Measurements from ENCODE around the gene SLC9A9. TPM values are rescaled to one million over a fixed set of nuclear protein-coding genes. Genes with fewer than 3 reads are reported as not detected.

The SLC9A9 gene
- total RNA-seq, 3 donors from 2014 or later: 6.2 to 17.3 (median 7.8) TPM

DNA sequence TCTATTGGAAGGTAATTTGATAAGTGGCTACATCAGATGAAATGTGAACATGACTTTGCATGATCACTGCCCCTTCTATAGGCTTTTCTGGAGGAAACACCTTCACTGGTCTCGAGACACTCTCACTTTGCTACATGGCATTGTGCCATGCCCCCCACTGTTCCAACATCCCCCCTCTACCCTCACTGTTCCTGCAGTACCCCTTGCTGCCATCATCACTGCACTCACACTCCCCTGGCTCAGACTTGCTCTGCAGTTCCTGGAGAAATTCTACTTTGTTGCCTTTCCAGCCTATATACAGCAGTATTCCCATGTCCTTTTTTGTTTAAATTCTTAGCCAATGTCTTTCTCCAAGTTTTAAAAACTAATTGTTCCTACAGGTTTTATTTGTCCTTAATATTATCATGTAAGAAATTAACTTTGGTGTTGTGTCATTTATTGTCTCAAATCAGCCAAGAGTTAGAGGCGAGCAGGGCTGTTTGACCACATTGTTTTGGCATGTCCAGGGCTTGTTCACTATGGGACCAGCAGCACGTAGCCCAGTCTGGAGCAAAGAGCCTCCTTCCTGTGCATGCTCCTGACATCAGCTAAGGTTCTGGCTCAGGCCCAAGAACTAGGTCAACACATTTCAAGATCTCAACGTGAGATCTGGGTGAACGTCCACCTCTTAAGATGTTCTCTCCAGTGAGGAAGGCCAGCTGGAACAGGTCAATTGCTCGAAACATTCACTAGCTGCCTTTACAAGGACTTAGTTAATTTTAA lies 246.4 kb downstream of the SLC9A9 start:
- no peaks in the 10 kb centered on the region for H3K27me3 ChIP-seq
- no peak overlapping the region for H3K27ac ChIP-seq
- H3K4me1 ChIP-seq: no peaks in the 10 kb centered on the region
- H3K36me3 ChIP-seq: no peaks in the 10 kb centered on the region
- TF ChIP-seq, protein P1, sequence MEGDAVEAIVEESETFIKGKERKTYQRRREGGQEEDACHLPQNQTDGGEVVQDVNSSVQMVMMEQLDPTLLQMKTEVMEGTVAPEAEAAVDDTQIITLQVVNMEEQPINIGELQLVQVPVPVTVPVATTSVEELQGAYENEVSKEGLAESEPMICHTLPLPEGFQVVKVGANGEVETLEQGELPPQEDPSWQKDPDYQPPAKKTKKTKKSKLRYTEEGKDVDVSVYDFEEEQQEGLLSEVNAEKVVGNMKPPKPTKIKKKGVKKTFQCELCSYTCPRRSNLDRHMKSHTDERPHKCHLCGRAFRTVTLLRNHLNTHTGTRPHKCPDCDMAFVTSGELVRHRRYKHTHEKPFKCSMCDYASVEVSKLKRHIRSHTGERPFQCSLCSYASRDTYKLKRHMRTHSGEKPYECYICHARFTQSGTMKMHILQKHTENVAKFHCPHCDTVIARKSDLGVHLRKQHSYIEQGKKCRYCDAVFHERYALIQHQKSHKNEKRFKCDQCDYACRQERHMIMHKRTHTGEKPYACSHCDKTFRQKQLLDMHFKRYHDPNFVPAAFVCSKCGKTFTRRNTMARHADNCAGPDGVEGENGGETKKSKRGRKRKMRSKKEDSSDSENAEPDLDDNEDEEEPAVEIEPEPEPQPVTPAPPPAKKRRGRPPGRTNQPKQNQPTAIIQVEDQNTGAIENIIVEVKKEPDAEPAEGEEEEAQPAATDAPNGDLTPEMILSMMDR (IDR thresholded peaks at IDR 0.05): no peak
- no peak for TF ChIP-seq POLR2A (IDR thresholded peaks at IDR 0.05)
- no peak for TF ChIP-seq POLR2AphosphoS5 (IDR thresholded peaks at IDR 0.05)
- DNase-seq (ENCODE audit: low spot score in 2 of 2): peak in 1 of 2 donors; percentile 23
- intact Hi-C loops (cut with DNase I; ENCODE audit: low total_unique reads): no loop called here
- H3K4me3 ChIP-seq: no peak overlapping the region
- no peaks in the 10 kb centered on the region for H3K9me3 ChIP-seq

DNA sequence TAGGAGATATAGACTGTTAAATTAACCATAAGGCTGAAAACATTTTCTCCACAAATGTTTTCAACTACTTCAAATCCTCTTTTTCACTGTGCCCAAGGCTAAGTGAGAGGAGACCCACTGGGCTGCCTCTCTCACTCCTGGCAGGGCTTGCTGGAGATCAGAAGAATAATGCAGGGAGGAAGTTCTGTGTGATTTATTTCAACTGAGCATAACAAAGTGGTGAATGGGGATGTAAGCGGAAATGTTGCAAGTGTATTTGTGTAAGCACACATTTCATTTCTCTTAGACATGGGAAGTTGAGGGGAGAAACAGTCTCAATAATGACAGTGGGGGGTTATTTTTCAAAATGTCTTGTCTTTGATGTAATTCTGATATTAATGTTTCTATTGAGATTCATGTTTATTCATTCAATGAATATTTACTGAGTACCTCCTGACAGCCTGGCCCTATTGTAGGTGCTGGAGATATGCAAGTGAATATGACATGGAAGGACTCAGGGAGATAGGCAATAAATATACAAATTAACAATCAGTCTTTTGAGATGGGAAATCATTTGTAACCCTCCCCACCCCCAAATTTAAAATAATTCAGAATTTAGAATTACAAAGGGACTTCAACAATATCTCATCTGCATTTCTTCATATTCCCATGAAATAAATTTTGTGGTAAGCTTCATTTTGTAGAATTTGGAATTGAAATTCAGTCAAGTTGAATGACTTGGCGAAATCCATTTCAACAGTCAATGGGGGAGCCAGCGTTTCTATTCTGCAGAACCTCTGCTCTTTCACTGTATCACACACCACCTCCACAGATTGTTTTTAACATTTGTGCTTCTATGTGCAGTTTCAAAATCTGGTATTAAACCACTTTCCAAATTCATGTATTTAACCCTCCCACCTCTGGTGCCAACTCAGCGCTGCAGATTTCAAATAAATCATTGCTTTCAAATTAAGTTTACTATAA lies 247.2 kb downstream of the SLC9A9 start:
- intact Hi-C loops (cut with DNase I; ENCODE audit: low total_unique reads): no loop called here

DNA sequence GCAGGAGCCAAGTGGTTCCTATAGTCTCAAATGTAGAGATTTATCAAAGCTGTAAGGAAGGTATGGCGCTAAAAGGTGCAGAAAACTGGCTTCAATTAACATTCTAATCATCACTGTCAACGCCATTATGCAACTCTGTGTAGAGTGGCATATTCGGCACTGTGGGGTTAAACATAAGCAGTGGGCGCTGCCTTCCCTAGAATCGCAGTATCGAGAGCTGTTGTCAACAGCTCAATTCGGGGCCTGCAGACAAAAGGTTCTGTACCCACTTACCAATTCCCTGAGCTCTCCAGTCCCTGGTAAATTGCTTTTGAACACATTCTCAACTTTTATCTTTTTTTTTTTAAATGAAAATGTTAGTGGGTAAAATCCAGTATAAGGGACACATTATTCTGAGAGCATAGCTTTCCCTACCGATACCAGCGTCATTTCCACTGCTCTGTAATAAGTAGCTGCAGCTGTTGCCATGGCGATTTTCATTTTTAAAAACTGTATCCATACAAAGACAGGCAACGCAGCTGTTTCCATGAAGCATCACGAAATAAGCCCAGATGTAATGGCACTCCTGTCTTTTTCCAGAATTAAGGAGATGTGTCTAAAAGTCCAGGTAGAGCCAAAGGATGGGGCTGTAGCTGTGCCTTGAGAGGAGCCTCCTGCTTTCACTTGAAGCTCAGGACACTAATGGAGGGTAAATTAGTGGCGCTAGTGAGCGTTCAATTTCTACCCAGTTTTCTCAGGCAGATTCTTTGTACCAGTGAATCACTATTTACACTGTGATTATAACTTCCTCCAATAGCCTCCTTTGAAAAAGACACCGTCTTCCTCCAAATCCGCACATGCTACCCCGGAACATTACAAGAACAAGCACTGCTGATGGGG lies 250.3 kb downstream of the SLC9A9 start:
- DNase-seq (ENCODE audit: low spot score in 2 of 2): no peak
- H3K27me3 ChIP-seq: no peaks in the 10 kb centered on the region
- H3K4me3 ChIP-seq: no peak overlapping the region
- TF ChIP-seq POLR2AphosphoS5 (IDR thresholded peaks at IDR 0.05) (no peak), POLR2A (IDR thresholded peaks at IDR 0.05) (no peak)
- TF ChIP-seq, protein P1 (IDR thresholded peaks at IDR 0.05): no peak
- no peaks in the 10 kb centered on the region for H3K36me3 ChIP-seq
- no peaks in the 10 kb centered on the region for H3K9me3 ChIP-seq
- H3K4me1 ChIP-seq: no peaks in the 10 kb centered on the region
- intact Hi-C loops (cut with DNase I; ENCODE audit: low total_unique reads): no loop called here
- H3K27ac ChIP-seq: no peak overlapping the region

More for the DNA sequence above, 247.2 kb downstream of the SLC9A9 start:
- Histone ChIP-seq H3K36me3 (no peaks in the 10 kb centered on the region), H3K4me1 (no peaks in the 10 kb centered on the region), H3K4me3 (no peak overlapping the region), H3K9me3 (no peaks in the 10 kb centered on the region), H3K27ac (no peak overlapping the region), H3K27me3 (no peaks in the 10 kb centered on the region)
- TF ChIP-seq, protein P1 (IDR thresholded peaks at IDR 0.05): no peak
- TF ChIP-seq POLR2A (IDR thresholded peaks at IDR 0.05) (no peak), POLR2AphosphoS5 (IDR thresholded peaks at IDR 0.05) (no peak)
- DNase-seq (ENCODE audit: low spot score in 2 of 2): no peak

DNA sequence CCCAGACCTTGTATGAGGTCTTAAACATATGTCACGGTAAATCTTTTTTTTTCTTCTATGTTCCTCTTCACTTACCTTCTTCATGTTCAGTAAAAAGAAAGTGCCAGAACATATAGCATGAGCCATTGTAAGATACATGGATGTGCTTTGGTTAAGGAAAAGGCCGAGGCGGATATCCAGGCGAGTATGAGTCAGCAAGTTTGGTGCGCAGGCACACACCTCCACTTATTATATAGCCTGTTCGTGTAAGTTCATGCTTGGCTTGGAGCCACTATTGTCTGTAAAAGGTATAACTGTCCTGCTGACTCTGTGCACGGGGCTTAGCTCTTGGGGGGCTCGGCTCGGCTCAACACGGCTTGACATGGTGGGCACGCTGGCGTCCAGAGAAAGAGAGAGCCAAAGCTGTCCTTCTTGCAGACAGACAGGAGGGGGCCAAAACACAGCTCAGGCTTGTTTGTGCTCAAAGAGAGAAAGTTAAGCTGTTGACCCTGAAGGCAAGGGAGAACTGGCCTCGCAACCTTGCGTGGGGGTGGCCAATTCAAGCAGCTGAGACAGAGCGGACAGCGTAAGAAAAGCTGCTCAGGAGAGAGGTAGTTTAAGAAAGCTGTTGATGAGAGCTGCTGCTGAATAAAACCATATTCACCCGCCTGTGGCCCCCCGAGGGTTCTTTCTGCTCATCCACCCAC lies 251.2 kb downstream of the SLC9A9 start:
- DNase-seq (ENCODE audit: low spot score in 2 of 2): no peak
- Histone ChIP-seq H3K9me3 (no peaks in the 10 kb centered on the region), H3K4me1 (no peaks in the 10 kb centered on the region), H3K4me3 (no peak overlapping the region), H3K27me3 (no peaks in the 10 kb centered on the region), H3K36me3 (no peaks in the 10 kb centered on the region), H3K27ac (no peak overlapping the region)
- TF ChIP-seq, protein P1 (IDR thresholded peaks at IDR 0.05): no peak
- no peak for TF ChIP-seq POLR2AphosphoS5 (IDR thresholded peaks at IDR 0.05)
- TF ChIP-seq POLR2A (IDR thresholded peaks at IDR 0.05): no peak
- intact Hi-C loops (cut with DNase I; ENCODE audit: low total_unique reads): no loop called here

Measured in breast epithelium (tissue), 4 donors.